ENCODE data around the gene FOLR3.
"Not testable (repeated sequence)": the region's sequence is repeated elsewhere in the genome, so short reads cannot be mapped to it uniquely, and the experiment has no call there.

The FOLR3 gene

GRCh38 chr11:72123117-72123653 lies 12.3 kb upstream of the FOLR3 start:
- no peak for DNase-seq (ENCODE audit: low spot score)

GRCh38 chr11:72124046-72124445 lies 11.5 kb upstream of the FOLR3 start:
- DNase-seq (ENCODE audit: low spot score) = no peak

GRCh38 chr11:72125956-72126355 lies 9.6 kb upstream of the FOLR3 start:
- no peak for DNase-seq (ENCODE audit: low spot score)

- no peak for DNase-seq (ENCODE audit: low spot score)
Observed at GRCh38 chr11:72127923-72128322, 7.6 kb upstream of the FOLR3 start.

GRCh38 chr11:72129381-72129780 lies 6.1 kb upstream of the FOLR3 start:
- DNase-seq (ENCODE audit: low spot score) = no peak

GRCh38 chr11:72132646-72133045 lies 2.9 kb upstream of the FOLR3 start:
- DNase-seq (ENCODE audit: low spot score) = no peak

- DNase-seq (ENCODE audit: low spot score) = no peak
Observed at GRCh38 chr11:72135891-72136683, 562 bp downstream of the FOLR3 start.

- DNase-seq (ENCODE audit: low spot score) = no peak
Observed at GRCh38 chr11:72136684-72137262, 1.2 kb downstream of the FOLR3 start.

- no peak for DNase-seq (ENCODE audit: low spot score)
Observed at GRCh38 chr11:72138821-72139390, 3.4 kb downstream of the FOLR3 start.

GRCh38 chr11:72139500-72139899 lies 4.0 kb downstream of the FOLR3 start:
- DNase-seq (ENCODE audit: low spot score) = no peak

- DNase-seq (ENCODE audit: low spot score) = no peak
Observed at GRCh38 chr11:72140661-72141060, 5.1 kb downstream of the FOLR3 start.

GRCh38 chr11:72141066-72141465 lies 5.5 kb downstream of the FOLR3 start:
- DNase-seq (ENCODE audit: low spot score) = no peak

GRCh38 chr11:72142086-72142485 lies 6.6 kb downstream of the FOLR3 start:
- DNase-seq (ENCODE audit: low spot score) = not testable (repeated sequence)

- DNase-seq (ENCODE audit: low spot score) = not testable (repeated sequence)
Observed at GRCh38 chr11:72142543-72142942, 7.0 kb downstream of the FOLR3 start.

- no peak for DNase-seq (ENCODE audit: low spot score)
Observed at GRCh38 chr11:72144807-72145565, 9.5 kb downstream of the FOLR3 start.

- DNase-seq (ENCODE audit: low spot score) = no peak
Observed at GRCh38 chr11:72146625-72147024, 11.1 kb downstream of the FOLR3 start.

- no peak for DNase-seq (ENCODE audit: low spot score)
Observed at GRCh38 chr11:72150882-72151281, 15.4 kb downstream of the FOLR3 start.

- DNase-seq (ENCODE audit: low spot score) = not testable (repeated sequence)
Observed at GRCh38 chr11:72153874-72154273, 18.3 kb downstream of the FOLR3 start.

- no peak for DNase-seq (ENCODE audit: low spot score)
Observed at GRCh38 chr11:72154816-72155215, 19.3 kb downstream of the FOLR3 start.

GRCh38 chr11:72155751-72156150 lies 20.2 kb downstream of the FOLR3 start:
- no peak for DNase-seq (ENCODE audit: low spot score)

GRCh38 chr11:72157131-72157530 lies 21.6 kb downstream of the FOLR3 start:
- no peak for DNase-seq (ENCODE audit: low spot score)

GRCh38 chr11:72160319-72160718 lies 24.8 kb downstream of the FOLR3 start:
- no peak for DNase-seq (ENCODE audit: low spot score)

All from Ammon's horn (tissue), 1 donor.